ENCODE measurements around the gene TRPC4. TPM values are rescaled to one million over a fixed set of nuclear protein-coding genes. Genes with fewer than 3 reads are reported as not detected.

The TRPC4 gene
- total and polyA plus RNA-seq, 2 donors (not counting 1 experiment from before 2014, with no cell fraction given), result 1.7 to 30.7 TPM

GRCh38 chr13:37613638-37614037 lies 255.9 kb downstream of the TRPC4 start:
- Histone ChIP-seq H3K36me3 (ENCODE audit: control insufficient read depth, insufficient read depth, low read length) (no peaks in the 10 kb centered on the region), H3K4me3 (replicated peaks in 1 of 4; ENCODE audit: control extremely low read depth in 1 of 4, insufficient read depth in 1 of 4, low read depth in 3 of 4, low read length in 4 of 4) (no peak overlapping the region), H3K4me2 (ENCODE audit: extremely low read depth, insufficient read depth, low read length) (no peak overlapping the region), H3K9ac (ENCODE audit: insufficient read depth, low read length) (no peak overlapping the region), H3K4me1 (ENCODE audit: control insufficient read depth, extremely low read depth, insufficient read depth, low read length) (peaks cover 8% of the 10 kb centered on the region), H3K79me2 (ENCODE audit: control insufficient read depth, insufficient read depth, low read length) (no peaks in the 10 kb centered on the region), H3K27me3 (ENCODE audit: control insufficient read depth, insufficient read depth, low read length) (no peaks in the 10 kb centered on the region), H3K9me3 (ENCODE audit: control insufficient read depth, insufficient read depth, low read depth, low read length) (no peaks in the 10 kb centered on the region), H4K20me1 (ENCODE audit: control insufficient read depth, extremely low read depth, insufficient read depth, low read length) (no peaks in the 10 kb centered on the region), H2AFZ (ENCODE audit: low read length) (no peak overlapping the region), H3K27ac (ENCODE audit: insufficient read depth, low read length) (no peak overlapping the region)
- DNase-seq (ENCODE audit: low read depth in 2 of 2), result no peak
- TF ChIP-seq EZH2 (IDR thresholded peaks at IDR 0.05; ENCODE audit: low read length, missing control alignments), result no peak
- TF ChIP-seq CTCF (conservative IDR thresholded peaks at IDR 0.05 in 1 of 2, IDR thresholded peaks at IDR 0.05 in 1 of 2; ENCODE audit: low read depth in 1 of 2, low read length in 2 of 2), result no peak

GRCh38 chr13:37613236-37613635 lies 256.3 kb downstream of the TRPC4 start:
- no peak overlapping the region for H3K9ac ChIP-seq (ENCODE audit: insufficient read depth, low read length)
- no peaks in the 10 kb centered on the region for H4K20me1 ChIP-seq (ENCODE audit: control insufficient read depth, extremely low read depth, insufficient read depth, low read length)
- no peak overlapping the region for H2AFZ ChIP-seq (ENCODE audit: low read length)
- TF ChIP-seq EZH2 (IDR thresholded peaks at IDR 0.05; ENCODE audit: low read length, missing control alignments), result no peak
- TF ChIP-seq CTCF (conservative IDR thresholded peaks at IDR 0.05 in 1 of 2, IDR thresholded peaks at IDR 0.05 in 1 of 2; ENCODE audit: low read depth in 1 of 2, low read length in 2 of 2), result no peak
- no peaks in the 10 kb centered on the region for H3K36me3 ChIP-seq (ENCODE audit: control insufficient read depth, insufficient read depth, low read length)
- H3K4me2 ChIP-seq (ENCODE audit: extremely low read depth, insufficient read depth, low read length), result no peak overlapping the region
- H3K79me2 ChIP-seq (ENCODE audit: control insufficient read depth, insufficient read depth, low read length), result no peaks in the 10 kb centered on the region
- peaks cover 8% of the 10 kb centered on the region for H3K4me1 ChIP-seq (ENCODE audit: control insufficient read depth, extremely low read depth, insufficient read depth, low read length)
- H3K27me3 ChIP-seq (ENCODE audit: control insufficient read depth, insufficient read depth, low read length), result no peaks in the 10 kb centered on the region
- DNase-seq (ENCODE audit: low read depth in 2 of 2), result no peak
- H3K27ac ChIP-seq (ENCODE audit: insufficient read depth, low read length), result no peak overlapping the region
- H3K9me3 ChIP-seq (ENCODE audit: control insufficient read depth, insufficient read depth, low read depth, low read length), result no peaks in the 10 kb centered on the region
- no peak overlapping the region for H3K4me3 ChIP-seq (replicated peaks in 1 of 4; ENCODE audit: control extremely low read depth in 1 of 4, insufficient read depth in 1 of 4, low read depth in 3 of 4, low read length in 4 of 4)

GRCh38 chr13:37608750-37609339 lies 260.7 kb downstream of the TRPC4 start:
- Histone ChIP-seq H4K20me1 (ENCODE audit: control insufficient read depth, extremely low read depth, insufficient read depth, low read length) (no peaks in the 10 kb centered on the region), H3K4me2 (ENCODE audit: extremely low read depth, insufficient read depth, low read length) (no peak overlapping the region), H2AFZ (ENCODE audit: low read length) (no peak overlapping the region), H3K9ac (ENCODE audit: insufficient read depth, low read length) (no peak overlapping the region), H3K9me3 (ENCODE audit: control insufficient read depth, insufficient read depth, low read depth, low read length) (no peaks in the 10 kb centered on the region), H3K4me3 (replicated peaks in 1 of 4; ENCODE audit: control extremely low read depth in 1 of 4, insufficient read depth in 1 of 4, low read depth in 3 of 4, low read length in 4 of 4) (no peak overlapping the region), H3K4me1 (ENCODE audit: control insufficient read depth, extremely low read depth, insufficient read depth, low read length) (no peaks in the 10 kb centered on the region), H3K36me3 (ENCODE audit: control insufficient read depth, insufficient read depth, low read length) (no peaks in the 10 kb centered on the region), H3K79me2 (ENCODE audit: control insufficient read depth, insufficient read depth, low read length) (no peaks in the 10 kb centered on the region), H3K27me3 (ENCODE audit: control insufficient read depth, insufficient read depth, low read length) (no peaks in the 10 kb centered on the region), H3K27ac (ENCODE audit: insufficient read depth, low read length) (no peak overlapping the region)
- no peak for DNase-seq (ENCODE audit: low read depth in 2 of 2)
- TF ChIP-seq CTCF (conservative IDR thresholded peaks at IDR 0.05 in 1 of 2, IDR thresholded peaks at IDR 0.05 in 1 of 2; ENCODE audit: low read depth in 1 of 2, low read length in 2 of 2), result peak in 1 of 2 donors; percentile 46
- TF ChIP-seq EZH2 (IDR thresholded peaks at IDR 0.05; ENCODE audit: low read length, missing control alignments), result no peak

Data from fibroblast of lung (primary cell).